ENCODE results near the gene NBPF9. TPM values are rescaled to one million over a fixed set of nuclear protein-coding genes. Genes with fewer than 3 reads are reported as not detected.
A peak's percentile ranks its signal among the peaks of the same experiment; 100 is the strongest.
"Not testable (repeated sequence)": the region's sequence is repeated elsewhere in the genome, so short reads cannot be mapped to it uniquely, and the experiment has no call there.

NBPF9 gene
- total RNA-seq, 1 donor from 2014 or later = 25.0 TPM

GRCh38 chr1:149098276-149098675, 5.1 kb downstream of the NBPF9 start:
- not testable (repeated sequence) for DNase-seq; H3K36me3 Mint-ChIP-seq (ENCODE audit: unreplicated experiment); H3K4me3 Mint-ChIP-seq (ENCODE audit: unreplicated experiment); H3K27ac Mint-ChIP-seq (ENCODE audit: unreplicated experiment); H3K4me1 Mint-ChIP-seq (ENCODE audit: low read depth, unreplicated experiment); H3K27me3 Mint-ChIP-seq (ENCODE audit: unreplicated experiment); H3K9me3 Mint-ChIP-seq (ENCODE audit: unreplicated experiment)

GRCh38 chr1:149093155-149093554, 10.2 kb downstream of the NBPF9 start:
- not testable (repeated sequence) for DNase-seq; H3K4me3 Mint-ChIP-seq (ENCODE audit: unreplicated experiment); H3K4me1 Mint-ChIP-seq (ENCODE audit: low read depth, unreplicated experiment); H3K27ac Mint-ChIP-seq (ENCODE audit: unreplicated experiment); H3K9me3 Mint-ChIP-seq (ENCODE audit: unreplicated experiment); H3K27me3 Mint-ChIP-seq (ENCODE audit: unreplicated experiment); H3K36me3 Mint-ChIP-seq (ENCODE audit: unreplicated experiment)

- not testable (repeated sequence) for H3K27ac Mint-ChIP-seq (ENCODE audit: unreplicated experiment); H3K4me3 Mint-ChIP-seq (ENCODE audit: unreplicated experiment); H3K9me3 Mint-ChIP-seq (ENCODE audit: unreplicated experiment); H3K36me3 Mint-ChIP-seq (ENCODE audit: unreplicated experiment); DNase-seq; H3K4me1 Mint-ChIP-seq (ENCODE audit: low read depth, unreplicated experiment); H3K27me3 Mint-ChIP-seq (ENCODE audit: unreplicated experiment)
- peak; percentile 41 for TF ChIP-seq CTCF (IDR thresholded peaks at IDR 0.05; ENCODE audit: partially characterized antibody, unreplicated experiment)
Measured at GRCh38 chr1:149075505-149076127, 27.7 kb downstream of the NBPF9 start.

DNA sequence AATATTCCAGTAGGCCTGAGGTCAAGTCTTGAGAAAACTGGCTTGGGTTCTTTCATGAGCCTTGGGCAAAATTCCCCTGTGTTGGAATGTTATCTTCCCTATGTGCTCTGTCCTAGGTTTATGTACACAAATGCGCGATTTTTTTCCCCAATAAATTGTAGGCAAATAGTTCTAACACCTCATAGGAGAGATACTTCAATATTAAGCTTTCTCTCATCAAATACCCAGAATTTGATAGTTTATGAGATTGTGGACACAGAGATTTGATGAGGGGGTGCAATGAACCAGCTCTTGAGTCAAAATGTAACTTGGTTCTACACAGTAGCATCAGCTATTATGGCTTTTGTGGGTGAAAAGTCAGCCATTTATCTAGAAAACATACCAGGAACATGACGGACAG, 38.7 kb downstream of the NBPF9 start:
- not testable (repeated sequence) for DNase-seq; H3K9me3 Mint-ChIP-seq (ENCODE audit: unreplicated experiment); H3K36me3 Mint-ChIP-seq (ENCODE audit: unreplicated experiment); H3K27ac Mint-ChIP-seq (ENCODE audit: unreplicated experiment); H3K4me3 Mint-ChIP-seq (ENCODE audit: unreplicated experiment); H3K4me1 Mint-ChIP-seq (ENCODE audit: low read depth, unreplicated experiment); H3K27me3 Mint-ChIP-seq (ENCODE audit: unreplicated experiment)

DNA sequence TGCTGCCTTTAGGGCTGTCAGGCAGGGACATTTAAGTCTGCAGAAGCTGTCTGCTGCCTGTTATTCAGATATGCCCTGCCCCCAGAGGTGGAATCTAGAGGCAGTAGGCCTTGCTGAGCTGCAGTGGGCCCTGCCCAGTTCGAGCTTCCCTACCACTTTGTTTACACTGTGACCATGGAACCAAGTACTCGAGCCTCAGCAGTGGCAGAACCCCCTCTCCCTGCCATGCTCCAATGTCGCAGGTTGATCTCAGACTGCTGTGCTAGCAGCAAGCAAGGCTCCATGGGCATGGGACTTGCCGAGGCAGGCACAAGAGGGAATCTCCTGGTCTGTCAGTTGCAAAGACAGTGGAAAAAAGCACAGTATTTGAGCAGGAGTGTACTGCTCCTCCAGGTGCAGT, 60.3 kb downstream of the NBPF9 start:
- H3K36me3 Mint-ChIP-seq (ENCODE audit: unreplicated experiment); H3K4me1 Mint-ChIP-seq (ENCODE audit: low read depth, unreplicated experiment); H3K27me3 Mint-ChIP-seq (ENCODE audit: unreplicated experiment); H3K9me3 Mint-ChIP-seq (ENCODE audit: unreplicated experiment); H3K4me3 Mint-ChIP-seq (ENCODE audit: unreplicated experiment); DNase-seq; H3K27ac Mint-ChIP-seq (ENCODE audit: unreplicated experiment): not testable (repeated sequence)

GRCh38 chr1:149033916-149034315, 69.4 kb downstream of the NBPF9 start:
- H3K4me1 Mint-ChIP-seq (ENCODE audit: low read depth, unreplicated experiment); DNase-seq; H3K4me3 Mint-ChIP-seq (ENCODE audit: unreplicated experiment); H3K27ac Mint-ChIP-seq (ENCODE audit: unreplicated experiment); H3K27me3 Mint-ChIP-seq (ENCODE audit: unreplicated experiment); H3K9me3 Mint-ChIP-seq (ENCODE audit: unreplicated experiment); H3K36me3 Mint-ChIP-seq (ENCODE audit: unreplicated experiment): not testable (repeated sequence)

DNA sequence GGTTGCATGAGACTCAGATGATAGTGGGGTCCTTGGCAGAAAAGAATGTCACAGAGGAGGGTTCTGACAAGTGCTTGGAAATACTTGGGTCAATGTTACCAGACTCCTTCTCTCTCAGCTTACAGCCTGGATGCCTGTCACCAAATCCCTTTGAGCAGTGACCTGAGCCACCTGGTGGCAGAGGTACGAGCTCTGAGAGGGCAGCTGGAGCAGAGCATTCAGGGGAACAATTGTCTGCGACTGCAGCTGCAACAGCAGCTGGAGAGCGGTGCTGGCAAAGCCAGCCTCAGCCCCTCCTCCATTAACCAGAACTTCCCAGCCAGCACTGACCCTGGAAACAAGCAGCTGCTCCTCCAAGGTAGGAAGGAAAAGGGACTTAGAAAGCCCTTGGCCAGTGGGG, 79.0 kb downstream of the NBPF9 start:
- not testable (repeated sequence) for H3K27ac Mint-ChIP-seq (ENCODE audit: unreplicated experiment); DNase-seq; H3K4me1 Mint-ChIP-seq (ENCODE audit: low read depth, unreplicated experiment); H3K27me3 Mint-ChIP-seq (ENCODE audit: unreplicated experiment); H3K4me3 Mint-ChIP-seq (ENCODE audit: unreplicated experiment); H3K9me3 Mint-ChIP-seq (ENCODE audit: unreplicated experiment); H3K36me3 Mint-ChIP-seq (ENCODE audit: unreplicated experiment)

DNA sequence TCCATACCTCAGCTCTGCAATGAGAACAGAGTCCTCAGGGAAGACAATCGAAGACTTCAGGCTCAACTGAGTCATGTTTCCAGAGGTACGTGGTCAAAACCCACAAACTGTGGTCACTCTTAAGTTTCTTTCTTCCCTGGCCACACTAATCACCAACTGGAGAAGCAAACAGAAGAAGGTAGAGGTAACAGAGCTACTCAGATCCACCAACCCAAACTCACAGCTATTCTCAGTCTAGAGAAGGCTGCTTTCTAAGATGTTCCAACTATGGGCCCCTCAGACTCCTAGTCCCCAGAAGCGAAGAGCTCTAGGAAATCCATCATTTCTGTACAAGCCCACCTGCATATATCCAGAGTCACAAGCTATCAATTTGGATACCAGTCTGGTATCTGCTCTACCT, 84.8 kb downstream of the NBPF9 start:
- H3K4me1 Mint-ChIP-seq (ENCODE audit: low read depth, unreplicated experiment); H3K4me3 Mint-ChIP-seq (ENCODE audit: unreplicated experiment); H3K27me3 Mint-ChIP-seq (ENCODE audit: unreplicated experiment); H3K36me3 Mint-ChIP-seq (ENCODE audit: unreplicated experiment); H3K27ac Mint-ChIP-seq (ENCODE audit: unreplicated experiment); H3K9me3 Mint-ChIP-seq (ENCODE audit: unreplicated experiment); DNase-seq: not testable (repeated sequence)

- not testable (repeated sequence) for H3K36me3 Mint-ChIP-seq (ENCODE audit: unreplicated experiment); H3K27me3 Mint-ChIP-seq (ENCODE audit: unreplicated experiment); H3K27ac Mint-ChIP-seq (ENCODE audit: unreplicated experiment)
Measured at GRCh38 chr1:149016626-149017025, 86.7 kb downstream of the NBPF9 start.

DNA sequence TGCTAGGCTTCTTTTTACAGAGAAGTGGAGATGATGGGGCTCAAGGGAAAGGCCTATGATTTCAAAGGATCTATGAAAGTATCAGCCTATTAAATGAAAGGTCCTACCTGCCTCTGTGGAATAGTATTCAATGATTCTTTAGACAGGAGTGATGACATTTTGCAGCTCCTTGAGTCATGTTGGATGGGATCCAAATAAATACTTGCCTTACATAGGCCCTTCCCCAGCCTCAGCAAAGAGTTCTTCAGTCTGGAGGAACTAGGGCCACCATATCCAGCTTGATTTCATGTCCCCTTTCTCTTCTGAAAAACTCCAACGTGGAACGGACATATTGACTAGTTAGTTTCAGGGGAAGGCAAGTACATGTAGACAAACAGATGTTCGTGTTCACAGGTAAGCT, 87.8 kb downstream of the NBPF9 start:
- H3K27ac Mint-ChIP-seq (ENCODE audit: unreplicated experiment); H3K27me3 Mint-ChIP-seq (ENCODE audit: unreplicated experiment); H3K9me3 Mint-ChIP-seq (ENCODE audit: unreplicated experiment); DNase-seq; H3K4me1 Mint-ChIP-seq (ENCODE audit: low read depth, unreplicated experiment); H3K4me3 Mint-ChIP-seq (ENCODE audit: unreplicated experiment); H3K36me3 Mint-ChIP-seq (ENCODE audit: unreplicated experiment): not testable (repeated sequence)

More at GRCh38 chr1:149016626-149017025, 86.7 kb downstream of the NBPF9 start:
- H3K9me3 Mint-ChIP-seq (ENCODE audit: unreplicated experiment); H3K4me3 Mint-ChIP-seq (ENCODE audit: unreplicated experiment); H3K4me1 Mint-ChIP-seq (ENCODE audit: low read depth, unreplicated experiment); DNase-seq: not testable (repeated sequence)

DNA sequence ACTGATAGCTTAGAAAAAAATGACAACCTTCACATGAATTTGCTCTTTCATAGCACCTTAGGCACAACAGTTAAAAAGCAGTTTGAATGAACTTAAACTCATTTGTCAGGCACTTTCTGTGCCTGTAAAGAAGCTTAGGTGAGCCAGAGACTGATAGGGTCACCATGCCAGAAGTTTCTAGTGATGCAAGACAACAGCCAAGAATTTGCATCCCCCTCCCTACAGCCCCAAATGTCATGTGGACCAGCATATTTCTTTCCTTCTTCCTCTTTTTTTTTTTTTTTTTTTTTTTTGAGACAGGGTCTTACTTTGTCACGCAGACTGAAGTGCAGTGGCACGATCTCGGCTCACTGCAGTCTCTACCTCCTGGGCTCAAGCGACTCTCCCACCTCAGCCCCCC, 89.8 kb downstream of the NBPF9 start:
- H3K27me3 Mint-ChIP-seq (ENCODE audit: unreplicated experiment); H3K9me3 Mint-ChIP-seq (ENCODE audit: unreplicated experiment); H3K36me3 Mint-ChIP-seq (ENCODE audit: unreplicated experiment); H3K27ac Mint-ChIP-seq (ENCODE audit: unreplicated experiment); DNase-seq; H3K4me3 Mint-ChIP-seq (ENCODE audit: unreplicated experiment); H3K4me1 Mint-ChIP-seq (ENCODE audit: low read depth, unreplicated experiment): not testable (repeated sequence)

DNA sequence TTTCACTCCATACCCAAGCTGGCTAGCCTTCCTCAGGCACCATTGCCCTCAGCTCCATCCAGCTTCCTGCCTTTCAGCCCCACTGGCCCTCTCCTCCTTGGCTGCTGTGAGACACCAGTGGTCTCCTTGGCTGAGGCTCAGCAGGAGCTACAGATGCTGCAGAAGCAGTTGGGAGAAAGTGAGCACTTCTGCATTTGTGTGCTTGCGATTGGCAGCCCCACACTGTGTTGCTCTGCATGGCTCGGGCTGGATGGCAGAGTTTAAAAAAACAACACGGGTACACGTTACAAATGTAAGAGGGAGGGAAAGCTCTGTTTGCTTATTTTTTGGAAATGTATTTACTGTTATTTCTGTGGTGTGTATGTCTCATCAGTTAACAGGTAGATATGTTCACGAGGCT, 90.8 kb downstream of the NBPF9 start:
- H3K27me3 Mint-ChIP-seq (ENCODE audit: unreplicated experiment); H3K27ac Mint-ChIP-seq (ENCODE audit: unreplicated experiment); H3K4me3 Mint-ChIP-seq (ENCODE audit: unreplicated experiment); DNase-seq; H3K36me3 Mint-ChIP-seq (ENCODE audit: unreplicated experiment); H3K9me3 Mint-ChIP-seq (ENCODE audit: unreplicated experiment); H3K4me1 Mint-ChIP-seq (ENCODE audit: low read depth, unreplicated experiment): not testable (repeated sequence)

Data from glutamatergic neuron (in vitro differentiated cells).